K562 (cell line): ENCODE results near the gene FBXO44. TPM values are rescaled to one million over a fixed set of nuclear protein-coding genes. Genes with fewer than 3 reads are reported as not detected.

Source experiments
- BCOR ChIP-seq: fragments of 450-650 bp; IDR thresholded peaks from 2 replicates; pipeline ENCODE4 v1.6.1; 2016
- CEBPG ChIP-seq, 3 experiments: fragments of 200-800 bp in 1 of 3; sonication (Bioruptor generic) in 1 of 3; sonication (generic) in 1 of 3; formaldehyde crosslinking in 1 of 3; IDR thresholded peaks in 2 of 3; conservative IDR thresholded peaks in 1 of 3; 2 replicates each; pipeline versions ENCODE4 v1.6.1 to v1.8.0; 2016 to 2022; ENCODE audit warnings: missing compliant biosample characterization in 2 of 3, missing genetic modification characterization in 2 of 3, mild to moderate bottlenecking in 1 of 3, missing genetic modification reagents in 1 of 3
- CTBP1 ChIP-seq: fragments of 450-650 bp; IDR thresholded peaks from 2 replicates; pipeline ENCODE4 v1.6.1; 2016; ENCODE audit warnings: borderline replicate concordance
- CXXC5 ChIP-seq: fragments of 250-450 bp; sonication (Bioruptor Pico); IDR thresholded peaks from 2 replicates; pipeline ENCODE4 v1.8.0; 2022; ENCODE audit warnings: inconsistent platforms, mild to moderate bottlenecking, moderate library complexity
- EWSR1 ChIP-seq: fragments of 450-650 bp; IDR thresholded peaks from 2 replicates; pipeline ENCODE4 v1.6.1; 2018; ENCODE audit warnings: borderline replicate concordance, mild to moderate bottlenecking, low read depth, moderate library complexity; ENCODE audit not compliant: partially characterized antibody
- GTF2F1 ChIP-seq: IDR thresholded peaks from 2 replicates; pipeline ENCODE4 v1.6.1; 2011; ENCODE audit warnings: low read depth, low read length, improper control_type of control experiment
- HMGN3 ChIP-seq: IDR thresholded peaks from 2 replicates; pipeline ENCODE4 v1.6.1; 2011; ENCODE audit warnings: borderline replicate concordance, low read depth, mild to moderate bottlenecking, mixed read lengths, low read length; ENCODE audit not compliant: insufficient read length; ENCODE audit errors: extremely low read depth
- KDM1A ChIP-seq, 2 experiments: fragments of 450-650 bp; IDR thresholded peaks; 2 replicates each; pipeline ENCODE4 v1.6.1; 2016; ENCODE audit warnings: mild to moderate bottlenecking in 2 of 2
- KLF16 ChIP-seq: IDR thresholded peaks from 2 replicates; pipeline ENCODE4 v1.6.1; 2016; ENCODE audit warnings: antibody characterized with exemption
- L3MBTL2 ChIP-seq: fragments of 450-650 bp; IDR thresholded peaks from 2 replicates; pipeline ENCODE4 v1.6.1; 2016; ENCODE audit warnings: mild to moderate bottlenecking, moderate library complexity
- MCM3 ChIP-seq: fragments of 450-650 bp; IDR thresholded peaks from 2 replicates; pipeline ENCODE4 v1.6.1; 2016
- MEIS2 ChIP-seq: fragments of 450-650 bp; IDR thresholded peaks from 2 replicates; pipeline ENCODE4 v1.6.1; 2014; ENCODE audit warnings: mild to moderate bottlenecking; ENCODE audit not compliant: partially characterized antibody
- YY1 ChIP-seq, 3 experiments: IDR thresholded peaks; 2 replicates each; pipeline ENCODE4 v1.6.1; 2011; ENCODE audit warnings: low read length in 2 of 3, mild to moderate bottlenecking in 2 of 3, moderate library complexity in 2 of 3, borderline replicate concordance in 1 of 3, control low read depth in 1 of 3, low read depth in 1 of 3; ENCODE audit not compliant: insufficient read depth in 3 of 3, insufficient replicate concordance in 2 of 3, control insufficient read depth in 1 of 3, insufficient read length in 1 of 3; ENCODE audit errors: extremely low read depth in 1 of 3
- ZNF134 ChIP-seq: fragments of 250-450 bp; sonication (Bioruptor Pico); conservative IDR thresholded peaks from 2 replicates; pipeline ENCODE4 v1.4.0; 2020
- ZNF644 ChIP-seq: fragments of 200-800 bp; sonication (Bioruptor generic); IDR thresholded peaks from 2 replicates; pipeline ENCODE4 v1.6.1; 2016; ENCODE audit warnings: low read depth, missing genetic modification characterization, missing compliant biosample characterization
- polyA plus RNA-seq, 8 experiments: library from polyadenylated mRNA; depleted of rRNA in 4 of 8; stranded (reverse) in 5 of 8; unstranded in 3 of 8; fragments of >200 nt; fragmentation: Nextera tagmentation in 2 of 8; fragmentation: Illumina TruSeq in 1 of 8; extraction: Ambion mirVana in 2 of 8; extraction: Trizol in 1 of 8; gene quantifications; 2 replicates each; pipeline versions ENCODE4 v1.2.1 to v1.2.3, GENCODE V29; 2011 to 2014; ENCODE audit warnings: inconsistent platforms in 1 of 8, missing spikeins in 1 of 8
- total RNA-seq, 7 experiments: library from RNA; depleted of rRNA in 6 of 7; stranded (reverse); fragments of >200 nt in 6 of 7; fragmentation: Illumina TruSeq in 2 of 7; extraction: Trizol in 2 of 7; gene quantifications; 2 replicates each; pipeline versions ENCODE4 v1.2.1 to v1.2.3, GENCODE V29; 2011 to 2021; ENCODE audit warnings: low replicate concordance in 1 of 7
- TF ChIP-seq, protein P1 (sequence below), 3 experiments: fragments of 200-800 bp in 1 of 3; fragments of 250-450 bp in 1 of 3; fragments of 450-650 bp in 1 of 3; sonication (Bioruptor Pico) in 1 of 3; sonication (Bioruptor generic) in 1 of 3; formaldehyde crosslinking in 1 of 3; IDR thresholded peaks; 2 replicates each; pipeline versions ENCODE4 v1.6.1 to v1.8.0; 2016 to 2022; ENCODE audit warnings: mild to moderate bottlenecking in 2 of 3, missing genetic modification characterization in 2 of 3, missing compliant biosample characterization in 1 of 3, moderate library complexity in 1 of 3
- TF ChIP-seq, protein P2 (sequence below): fragments of 450-650 bp; IDR thresholded peaks from 2 replicates; pipeline ENCODE4 v1.6.1; 2016
- TF ChIP-seq, protein P3 (sequence below), 2 experiments: IDR thresholded peaks; 2 replicates each; pipeline ENCODE4 v1.6.1; 2012; ENCODE audit warnings: improper control_type of control experiment in 2 of 2, low read depth in 2 of 2, low read length in 2 of 2, borderline replicate concordance in 1 of 2

The FBXO44 gene
- total and polyA plus RNA-seq, 9 of the 15 experiments (the other 6 are each of a cell fraction or from before 2014, with no cell fraction given), result 0.69 to 20.9 (median 6.7) TPM

DNA sequence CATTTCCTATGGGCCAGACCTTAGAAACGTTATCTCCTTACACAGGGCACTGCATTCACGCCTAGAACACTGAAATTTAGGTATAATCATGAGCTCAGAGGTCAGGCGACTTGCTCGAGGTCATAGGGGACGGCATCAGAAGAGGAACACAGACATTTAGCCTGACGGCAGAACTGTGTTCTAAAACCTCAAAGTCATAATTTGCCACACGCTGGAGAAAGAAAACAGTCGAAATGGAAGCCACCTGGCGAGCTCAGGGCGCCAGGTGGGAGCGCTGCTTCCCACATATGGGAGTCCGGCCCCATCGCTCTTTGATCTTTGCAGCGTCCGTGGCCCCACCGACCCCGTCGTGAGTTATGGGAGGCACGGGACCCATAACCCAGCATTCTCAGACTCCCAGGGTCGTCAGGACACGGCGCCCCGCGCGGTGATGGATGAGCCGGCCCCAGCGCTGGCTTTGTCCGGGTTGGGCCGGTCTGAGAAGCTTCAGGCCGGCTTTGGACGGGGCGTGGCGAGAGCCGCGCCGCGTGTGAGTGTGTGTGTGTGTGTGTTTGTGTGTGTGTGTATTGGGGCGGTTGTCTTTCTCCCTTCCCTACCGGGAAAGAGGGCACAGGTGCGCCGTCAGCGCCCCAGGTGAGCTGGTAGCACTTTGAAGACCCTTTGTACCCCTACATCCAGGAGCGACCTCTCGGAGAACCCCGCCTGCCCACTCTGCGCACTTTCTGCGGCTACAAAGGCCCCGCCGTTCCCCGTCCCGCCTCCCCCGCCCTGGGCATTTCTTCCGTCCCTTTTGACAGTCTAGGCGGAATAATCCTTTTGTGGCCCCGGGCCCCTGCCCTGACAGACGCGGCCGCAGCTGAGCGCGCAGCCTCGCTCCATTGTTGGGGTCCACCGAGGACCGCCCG lies 36.0 kb downstream of the FBXO44 start (continued):
- TF ChIP-seq, protein P1, sequence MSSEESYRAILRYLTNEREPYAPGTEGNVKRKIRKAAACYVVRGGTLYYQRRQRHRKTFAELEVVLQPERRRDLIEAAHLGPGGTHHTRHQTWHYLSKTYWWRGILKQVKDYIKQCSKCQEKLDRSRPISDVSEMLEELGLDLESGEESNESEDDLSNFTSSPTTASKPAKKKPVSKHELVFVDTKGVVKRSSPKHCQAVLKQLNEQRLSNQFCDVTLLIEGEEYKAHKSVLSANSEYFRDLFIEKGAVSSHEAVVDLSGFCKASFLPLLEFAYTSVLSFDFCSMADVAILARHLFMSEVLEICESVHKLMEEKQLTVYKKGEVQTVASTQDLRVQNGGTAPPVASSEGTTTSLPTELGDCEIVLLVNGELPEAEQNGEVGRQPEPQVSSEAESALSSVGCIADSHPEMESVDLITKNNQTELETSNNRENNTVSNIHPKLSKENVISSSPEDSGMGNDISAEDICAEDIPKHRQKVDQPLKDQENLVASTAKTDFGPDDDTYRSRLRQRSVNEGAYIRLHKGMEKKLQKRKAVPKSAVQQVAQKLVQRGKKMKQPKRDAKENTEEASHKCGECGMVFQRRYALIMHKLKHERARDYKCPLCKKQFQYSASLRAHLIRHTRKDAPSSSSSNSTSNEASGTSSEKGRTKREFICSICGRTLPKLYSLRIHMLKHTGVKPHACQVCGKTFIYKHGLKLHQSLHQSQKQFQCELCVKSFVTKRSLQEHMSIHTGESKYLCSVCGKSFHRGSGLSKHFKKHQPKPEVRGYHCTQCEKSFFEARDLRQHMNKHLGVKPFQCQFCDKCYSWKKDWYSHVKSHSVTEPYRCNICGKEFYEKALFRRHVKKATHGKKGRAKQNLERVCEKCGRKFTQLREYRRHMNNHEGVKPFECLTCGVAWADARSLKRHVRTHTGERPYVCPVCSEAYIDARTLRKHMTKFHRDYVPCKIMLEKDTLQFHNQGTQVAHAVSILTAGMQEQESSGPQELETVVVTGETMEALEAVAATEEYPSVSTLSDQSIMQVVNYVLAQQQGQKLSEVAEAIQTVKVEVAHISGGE (CRISPR knock-in tag; IDR thresholded peaks at IDR 0.05), result 0 out of 6 replicates have a peak, but pooled peaks of 1 of the 3 experiments have one; percentile 20
- peak; percentile 32; the same call in 1 of the 2 replicates for TF ChIP-seq CTBP1
- TF ChIP-seq MCM3, result no peak
- TF ChIP-seq MEIS2, result peak; percentile 53
- 0 out of 2 replicates have a peak, but pooled peaks have one; percentile 34 for TF ChIP-seq CXXC5 (CRISPR knock-in tag)
- 0 out of 2 replicates have a peak, but pooled peaks have one; percentile 29 for TF ChIP-seq ZNF644 (tag)
- TF ChIP-seq, protein P2, sequence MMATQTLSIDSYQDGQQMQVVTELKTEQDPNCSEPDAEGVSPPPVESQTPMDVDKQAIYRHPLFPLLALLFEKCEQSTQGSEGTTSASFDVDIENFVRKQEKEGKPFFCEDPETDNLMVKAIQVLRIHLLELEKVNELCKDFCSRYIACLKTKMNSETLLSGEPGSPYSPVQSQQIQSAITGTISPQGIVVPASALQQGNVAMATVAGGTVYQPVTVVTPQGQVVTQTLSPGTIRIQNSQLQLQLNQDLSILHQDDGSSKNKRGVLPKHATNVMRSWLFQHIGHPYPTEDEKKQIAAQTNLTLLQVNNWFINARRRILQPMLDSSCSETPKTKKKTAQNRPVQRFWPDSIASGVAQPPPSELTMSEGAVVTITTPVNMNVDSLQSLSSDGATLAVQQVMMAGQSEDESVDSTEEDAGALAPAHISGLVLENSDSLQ, result peak; percentile 7; the same call in 1 of the 2 replicates
- TF ChIP-seq ZNF134 (CRISPR knock-in tag), result no peak
- TF ChIP-seq YY1 (IDR thresholded peaks at IDR 0.05; ENCODE audit: borderline replicate concordance in 1 of 3, control insufficient read depth in 1 of 3, extremely low read depth in 1 of 3, insufficient read depth in 3 of 3, insufficient read length in 1 of 3, insufficient replicate concordance in 2 of 3, low read depth in 1 of 3, low read length in 2 of 3), result peak in 1 of 3 experiments; percentile 3
- 0 out of 4 replicates have a peak, but pooled peaks of 1 of the 2 experiments have one; percentile 18 for TF ChIP-seq KDM1A (IDR thresholded peaks at IDR 0.05)
- TF ChIP-seq BCOR, result 0 out of 2 replicates have a peak, but pooled peaks have one; percentile 8
- TF ChIP-seq, protein P3, sequence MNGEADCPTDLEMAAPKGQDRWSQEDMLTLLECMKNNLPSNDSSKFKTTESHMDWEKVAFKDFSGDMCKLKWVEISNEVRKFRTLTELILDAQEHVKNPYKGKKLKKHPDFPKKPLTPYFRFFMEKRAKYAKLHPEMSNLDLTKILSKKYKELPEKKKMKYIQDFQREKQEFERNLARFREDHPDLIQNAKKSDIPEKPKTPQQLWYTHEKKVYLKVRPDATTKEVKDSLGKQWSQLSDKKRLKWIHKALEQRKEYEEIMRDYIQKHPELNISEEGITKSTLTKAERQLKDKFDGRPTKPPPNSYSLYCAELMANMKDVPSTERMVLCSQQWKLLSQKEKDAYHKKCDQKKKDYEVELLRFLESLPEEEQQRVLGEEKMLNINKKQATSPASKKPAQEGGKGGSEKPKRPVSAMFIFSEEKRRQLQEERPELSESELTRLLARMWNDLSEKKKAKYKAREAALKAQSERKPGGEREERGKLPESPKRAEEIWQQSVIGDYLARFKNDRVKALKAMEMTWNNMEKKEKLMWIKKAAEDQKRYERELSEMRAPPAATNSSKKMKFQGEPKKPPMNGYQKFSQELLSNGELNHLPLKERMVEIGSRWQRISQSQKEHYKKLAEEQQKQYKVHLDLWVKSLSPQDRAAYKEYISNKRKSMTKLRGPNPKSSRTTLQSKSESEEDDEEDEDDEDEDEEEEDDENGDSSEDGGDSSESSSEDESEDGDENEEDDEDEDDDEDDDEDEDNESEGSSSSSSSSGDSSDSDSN (IDR thresholded peaks at IDR 0.05; ENCODE audit: borderline replicate concordance in 1 of 2, low read depth in 2 of 2, low read length in 2 of 2), result 0 out of 4 replicates have a peak, but pooled peaks of 1 of the 2 experiments have one; percentile 20
- no peak for TF ChIP-seq GTF2F1
- 0 out of 2 replicates have a peak, but pooled peaks have one; percentile 12 for TF ChIP-seq CEBPG (CRISPR knock-in tag; IDR thresholded peaks at IDR 0.05)
- TF ChIP-seq CEBPG (tag; conservative IDR thresholded peaks at IDR 0.05 in 1 of 2, IDR thresholded peaks at IDR 0.05 in 1 of 2), result no peak
- no peak for TF ChIP-seq EWSR1
- TF ChIP-seq L3MBTL2, result 0 out of 2 replicates have a peak, but pooled peaks have one; percentile 28
- TF ChIP-seq KLF16, result peak; percentile 80
- peak; percentile 25 for TF ChIP-seq HMGN3
